Stromal cell of bone marrow (primary cell): ENCODE data around the gene APOOL.
"Not testable (repeated sequence)": the region's sequence is repeated elsewhere in the genome, so short reads cannot be mapped to it uniquely, and the experiment has no call there.

Experiments used
- DNase-seq: peaks from one replicate; pipeline ENCODE4 v3.0.0-alpha.2; 2012; ENCODE audit warnings: low read depth

Gene APOOL

GRCh38 chrX:85003655-85004244, at the start of gene APOOL:
APOOL (plus strand) TSS chrX:85003877; CDS start chrX:85003913, 36 bp downstream.
- peak; percentile 80 for DNase-seq

GRCh38 chrX:84956304-84956703, 47.4 kb upstream of the APOOL start:
- no peak for DNase-seq

- DNase-seq, result no peak
These were observed 28.9 kb upstream of the APOOL start for GRCh38 chrX:84974803-84975202.

- not testable (repeated sequence) for DNase-seq
These were observed 11.9 kb upstream of the APOOL start for GRCh38 chrX:84991739-84992138.

DNA sequence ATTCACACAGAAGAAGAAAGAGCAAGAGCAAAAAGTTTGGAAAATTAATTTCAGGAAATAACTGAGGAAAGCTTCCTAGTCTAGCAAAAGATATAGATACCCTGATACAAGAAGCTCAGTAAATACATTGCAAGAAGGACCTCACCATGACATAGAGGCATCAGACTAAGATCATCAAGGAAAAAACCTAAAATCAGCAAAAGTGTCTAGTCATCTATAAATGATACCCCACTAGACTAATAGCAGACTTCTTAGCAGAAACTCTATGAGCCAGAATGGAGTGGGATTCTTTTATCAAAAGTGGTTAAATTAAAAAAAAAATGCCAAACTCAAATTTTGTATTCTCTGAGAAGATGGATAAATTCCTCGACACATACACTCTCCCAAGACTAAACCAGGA, 10.5 kb upstream of the APOOL start:
- DNase-seq, result no peak

- no peak for DNase-seq
These were observed 2.3 kb upstream of the APOOL start for GRCh38 chrX:85001344-85001743.

GRCh38 chrX:85004255-85004654, 578 bp downstream of the APOOL start:
- DNase-seq, result no peak

- DNase-seq, result no peak
These were observed 8.4 kb downstream of the APOOL start for GRCh38 chrX:85012098-85012497.

- DNase-seq, result not testable (repeated sequence)
These were observed 11.7 kb downstream of the APOOL start for GRCh38 chrX:85015351-85015750.

- DNase-seq, result no peak
These were observed 14.0 kb downstream of the APOOL start for GRCh38 chrX:85017721-85018120.

- DNase-seq, result no peak
These were observed 14.8 kb downstream of the APOOL start for GRCh38 chrX:85018471-85018870.

DNA sequence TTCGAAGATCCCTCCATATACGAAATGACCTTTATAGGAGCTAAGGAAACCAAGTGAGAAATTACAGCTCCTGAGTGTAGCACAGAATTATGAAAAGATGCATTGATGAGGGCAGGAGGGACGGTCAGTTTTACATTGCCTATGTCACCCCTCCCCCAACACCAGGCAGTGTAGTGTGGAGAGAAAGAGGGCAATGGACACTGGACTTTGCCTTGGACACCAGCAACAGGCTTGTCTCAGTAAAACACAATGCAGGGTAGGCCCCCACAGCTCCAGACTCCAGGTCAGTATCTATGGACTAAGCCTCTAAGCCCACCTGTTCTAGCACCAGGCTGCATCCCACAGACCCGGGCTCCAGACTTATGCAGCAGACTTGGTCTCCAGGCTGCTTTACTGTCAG, 16.5 kb downstream of the APOOL start:
- DNase-seq, result no peak

- DNase-seq, result no peak
These were observed 20.4 kb downstream of the APOOL start for GRCh38 chrX:85024044-85024443.

DNA sequence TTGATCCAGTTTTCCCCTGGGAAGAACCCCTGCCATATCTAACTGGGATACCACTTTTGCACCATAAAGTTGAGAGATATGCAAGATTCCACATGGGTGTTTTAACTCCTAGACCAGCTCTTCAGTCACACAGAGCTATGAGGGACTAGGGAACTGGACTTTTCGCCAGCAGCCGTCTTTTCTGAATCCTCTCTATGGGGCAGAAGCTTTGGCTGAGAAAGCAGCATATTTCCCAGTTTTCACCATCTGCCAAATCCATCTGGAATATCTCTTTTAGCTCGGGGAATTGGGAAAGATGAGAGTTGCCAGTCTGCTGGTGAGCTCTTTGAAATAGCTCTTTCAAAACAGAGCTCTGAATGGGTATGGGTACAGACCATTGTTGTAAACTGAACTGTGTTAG, 20.9 kb downstream of the APOOL start:
- no peak for DNase-seq

GRCh38 chrX:85026170-85026569, 22.5 kb downstream of the APOOL start:
- no peak for DNase-seq

DNA sequence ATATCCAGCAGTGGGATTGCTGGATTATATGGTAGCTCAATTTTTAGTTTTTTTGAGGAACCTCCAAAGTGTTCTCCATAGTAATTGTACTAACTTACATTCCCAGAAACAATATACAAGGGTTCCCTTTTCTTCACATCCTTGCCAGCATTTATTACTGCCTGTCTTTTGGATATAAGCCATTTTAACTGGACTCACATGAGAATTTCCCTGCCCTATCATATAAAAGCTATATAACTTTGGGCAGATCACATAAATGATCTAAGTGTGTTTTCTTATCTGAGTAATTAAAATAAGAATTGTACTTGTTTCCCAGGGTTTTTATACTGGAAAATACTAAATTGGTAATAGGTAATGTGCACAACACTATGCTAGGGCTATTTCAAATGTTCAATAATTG, 25.4 kb downstream of the APOOL start:
- no peak for DNase-seq

- no peak for DNase-seq
These were observed 27.8 kb downstream of the APOOL start for GRCh38 chrX:85031505-85031904.

DNA sequence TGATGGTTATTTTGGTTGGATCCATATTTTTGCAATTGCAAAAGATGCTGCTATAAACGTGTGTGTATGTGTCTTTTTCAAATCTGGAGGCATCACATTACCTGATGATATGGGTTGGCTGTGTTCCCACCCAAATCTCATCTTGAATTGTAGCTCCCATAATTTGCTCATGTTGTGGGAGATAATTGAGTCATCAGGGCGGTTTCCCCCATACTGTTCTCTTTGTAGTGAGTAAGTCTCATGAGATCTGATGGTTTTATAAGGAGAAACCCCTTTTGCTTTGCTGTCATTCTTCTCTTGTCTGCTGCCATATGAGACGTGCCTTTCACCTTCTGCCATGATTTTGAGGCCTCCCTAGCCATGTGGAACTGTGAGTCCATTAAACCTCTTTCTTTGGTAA, 33.4 kb downstream of the APOOL start:
- no peak for DNase-seq

DNA sequence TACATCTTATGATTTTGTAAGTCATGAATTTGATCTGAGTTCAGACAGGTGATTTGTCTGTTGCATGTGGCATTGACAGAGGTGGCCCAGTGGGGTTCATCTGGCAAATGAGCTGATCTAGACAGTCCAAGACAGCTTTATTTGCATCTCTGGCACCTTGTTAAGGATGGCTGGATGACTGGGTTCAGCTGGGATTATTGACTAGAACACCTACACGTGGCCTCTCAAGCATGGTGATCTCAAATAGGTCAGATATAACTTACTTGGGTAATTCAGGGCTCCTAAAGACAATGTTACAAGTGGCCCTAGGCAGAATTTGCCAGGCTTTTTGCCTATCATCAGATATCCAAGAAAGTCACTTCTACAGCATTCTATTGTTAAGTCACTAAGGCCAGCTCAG, 48.0 kb downstream of the APOOL start:
- no peak for DNase-seq

DNA sequence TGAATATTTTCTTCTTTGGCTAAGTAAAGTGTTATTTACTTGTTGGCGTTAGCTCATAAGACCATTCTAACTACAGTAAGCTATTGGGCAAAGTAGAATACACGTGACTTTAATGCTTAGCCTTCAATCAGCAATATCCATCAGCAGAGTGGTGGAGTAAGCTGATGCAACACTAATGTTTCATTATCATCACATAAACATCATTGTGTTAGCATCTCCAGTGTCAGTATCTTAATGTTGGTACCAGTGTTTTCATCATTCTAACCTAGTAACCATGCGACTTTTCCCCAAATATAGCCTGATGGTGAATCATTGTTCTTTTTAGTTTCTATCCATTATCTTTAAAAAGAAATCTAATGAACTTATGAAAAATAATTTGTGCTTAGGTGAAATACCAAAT, 48.5 kb downstream of the APOOL start:
- DNase-seq, result peak; percentile 11

- DNase-seq, result peak; percentile 69
These were observed 49.1 kb downstream of the APOOL start for GRCh38 chrX:85052636-85053343.

GRCh38 chrX:85065512-85066198, 62.0 kb downstream of the APOOL start:
- DNase-seq, result no peak

DNA sequence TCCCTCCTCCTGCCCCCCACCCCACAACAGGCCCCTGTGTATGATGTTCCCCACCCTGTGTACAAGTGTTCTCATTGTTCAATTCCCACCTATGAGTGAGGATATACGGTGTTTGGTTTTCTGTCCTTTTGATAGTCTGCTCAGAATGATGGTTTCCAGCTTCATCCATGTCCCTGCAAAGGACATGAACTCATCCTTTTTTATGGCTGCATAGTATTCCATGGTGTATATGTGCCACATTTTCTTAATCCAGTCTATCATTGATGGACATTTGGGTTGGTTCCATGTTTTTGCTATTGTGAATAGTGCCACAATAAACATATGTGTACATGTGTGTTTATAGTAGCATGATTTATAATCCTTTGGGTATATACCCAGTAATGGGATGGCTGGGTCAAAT, 73.6 kb downstream of the APOOL start:
- not testable (repeated sequence) for DNase-seq
